ENCODE measurements around the gene ALG9. TPM values are rescaled to one million over a fixed set of nuclear protein-coding genes. Genes with fewer than 3 reads are reported as not detected.

ALG9 gene
- total and polyA plus RNA-seq, 8 donors = 15.7 to 37.0 (median 21.8) TPM

- Histone ChIP-seq H3K9me3 (no peaks in the 10 kb centered on the region), H3K4me3 (no peak overlapping the region), H3K4me1 (no peaks in the 10 kb centered on the region), H3K27me3 (no peaks in the 10 kb centered on the region), H3K36me3 (peaks cover 0 to 6% (median 6%) of the 10 kb centered on the region in 3 donors), H3K27ac (no peak overlapping the region)
- intact Hi-C loops (cut with DNase I) = loop anchor here in 1 of 3 donors (10.0 kb wide), 2 partner anchors 251 to 281 kb away; no protein-coding TSS in a partner anchor
- TF ChIP-seq, protein P1, sequence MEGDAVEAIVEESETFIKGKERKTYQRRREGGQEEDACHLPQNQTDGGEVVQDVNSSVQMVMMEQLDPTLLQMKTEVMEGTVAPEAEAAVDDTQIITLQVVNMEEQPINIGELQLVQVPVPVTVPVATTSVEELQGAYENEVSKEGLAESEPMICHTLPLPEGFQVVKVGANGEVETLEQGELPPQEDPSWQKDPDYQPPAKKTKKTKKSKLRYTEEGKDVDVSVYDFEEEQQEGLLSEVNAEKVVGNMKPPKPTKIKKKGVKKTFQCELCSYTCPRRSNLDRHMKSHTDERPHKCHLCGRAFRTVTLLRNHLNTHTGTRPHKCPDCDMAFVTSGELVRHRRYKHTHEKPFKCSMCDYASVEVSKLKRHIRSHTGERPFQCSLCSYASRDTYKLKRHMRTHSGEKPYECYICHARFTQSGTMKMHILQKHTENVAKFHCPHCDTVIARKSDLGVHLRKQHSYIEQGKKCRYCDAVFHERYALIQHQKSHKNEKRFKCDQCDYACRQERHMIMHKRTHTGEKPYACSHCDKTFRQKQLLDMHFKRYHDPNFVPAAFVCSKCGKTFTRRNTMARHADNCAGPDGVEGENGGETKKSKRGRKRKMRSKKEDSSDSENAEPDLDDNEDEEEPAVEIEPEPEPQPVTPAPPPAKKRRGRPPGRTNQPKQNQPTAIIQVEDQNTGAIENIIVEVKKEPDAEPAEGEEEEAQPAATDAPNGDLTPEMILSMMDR (IDR thresholded peaks at IDR 0.05) = no peak
- ATAC-seq (no peak), DNase-seq (no peak), FAIRE-seq (no peak)
- 88 to 93% methylated on average over 2 of the region's 2 CpGs for WGBS, 2 donors
These were observed 25.3 kb downstream of the ALG9 start for GRCh38 chr11:111846063-111846462.

DNA sequence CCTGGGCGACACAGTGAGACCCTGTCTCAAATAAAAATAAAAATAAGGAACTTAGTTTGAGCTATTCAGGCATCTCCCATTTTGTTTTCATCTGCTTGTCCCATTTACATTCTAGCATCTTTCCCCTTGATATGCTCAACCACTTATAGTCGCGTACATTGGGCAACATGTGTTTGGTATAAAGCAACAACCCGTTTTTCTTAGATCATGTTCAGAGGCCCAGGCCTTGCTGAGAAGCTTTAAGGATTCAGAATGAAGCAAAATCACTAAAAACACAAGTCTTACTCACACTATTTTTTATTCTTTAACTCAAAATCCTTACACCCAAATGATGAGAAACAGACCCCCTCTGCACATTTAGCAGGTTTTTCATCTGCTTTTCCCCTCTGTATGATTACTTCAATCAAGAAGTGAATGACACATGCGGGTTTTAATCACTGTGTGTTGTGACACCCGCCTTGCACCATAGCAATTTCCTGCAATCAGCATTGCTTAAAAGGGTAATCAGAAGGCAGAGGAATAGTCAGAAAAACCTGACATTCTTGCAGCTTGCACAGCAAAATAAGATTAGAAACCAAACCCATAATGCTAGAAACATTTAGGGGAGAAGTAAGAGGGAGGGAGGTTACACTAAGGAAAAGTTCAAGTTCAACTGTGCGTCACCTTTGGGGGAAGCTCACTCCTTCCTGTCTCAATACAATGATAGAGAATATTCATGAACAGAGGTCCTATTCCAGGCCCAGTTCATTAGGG lies 25.9 kb downstream of the ALG9 start:
- intact Hi-C loops (cut with DNase I) = loop anchor here in 1 of 3 donors (10.0 kb wide), 2 partner anchors 251 to 281 kb away; no protein-coding TSS in a partner anchor
- DNase-seq = no peak
- H3K27me3 ChIP-seq = no peaks in the 10 kb centered on the region
- 85 to 90% methylated on average over 7 of the region's 7 CpGs for WGBS, 2 donors
- H3K36me3 ChIP-seq = peaks cover 0 to 6% (median 6%) of the 10 kb centered on the region in 3 donors
- H3K9me3 ChIP-seq = no peaks in the 10 kb centered on the region
- ATAC-seq = peak in 1 of 4 donors; percentile 17
- TF ChIP-seq, protein P1 (IDR thresholded peaks at IDR 0.05) = no peak
- no peak for FAIRE-seq
- no peak overlapping the region for H3K27ac ChIP-seq
- no peaks in the 10 kb centered on the region for H3K4me1 ChIP-seq
- no peak overlapping the region for H3K4me3 ChIP-seq

DNA sequence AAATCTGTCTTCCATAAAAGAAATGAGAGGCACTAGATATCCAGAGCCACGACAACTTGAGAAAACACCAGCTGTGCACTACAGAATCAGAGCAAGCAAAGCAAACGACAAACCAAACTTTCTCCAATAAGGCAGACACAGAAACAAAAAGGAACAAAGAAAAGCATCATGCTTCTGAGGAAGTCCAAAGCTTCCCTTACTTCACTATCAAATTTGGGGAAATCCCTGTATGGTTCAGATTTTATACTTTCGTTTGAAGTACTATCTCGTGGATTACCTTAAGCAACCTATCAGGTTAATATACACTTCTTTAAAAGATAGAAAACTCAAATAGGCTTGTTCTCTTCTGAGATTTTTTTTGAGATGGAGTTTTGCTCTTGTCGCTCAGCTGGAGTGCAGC lies 27.7 kb downstream of the ALG9 start:
- FAIRE-seq (no peak), DNase-seq (no peak), ATAC-seq (no peak)
- TF ChIP-seq, protein P1 (IDR thresholded peaks at IDR 0.05) = no peak
- H3K9me3 ChIP-seq = no peaks in the 10 kb centered on the region
- H3K27ac ChIP-seq = no peak overlapping the region
- 64 to 67% methylated on average over 5 of the region's 5 CpGs for WGBS, 2 donors
- H3K27me3 ChIP-seq = no peaks in the 10 kb centered on the region
- peaks cover 0 to 6% (median 0%) of the 10 kb centered on the region in 3 donors for H3K36me3 ChIP-seq
- intact Hi-C loops (cut with DNase I) = loop anchor here in 2 of 3 donors (5.0 to 10.0 kb wide), 3 partner anchors 249 to 279 kb away; no protein-coding TSS in a partner anchor
- no peak overlapping the region for H3K4me3 ChIP-seq
- H3K4me1 ChIP-seq = no peaks in the 10 kb centered on the region

DNA sequence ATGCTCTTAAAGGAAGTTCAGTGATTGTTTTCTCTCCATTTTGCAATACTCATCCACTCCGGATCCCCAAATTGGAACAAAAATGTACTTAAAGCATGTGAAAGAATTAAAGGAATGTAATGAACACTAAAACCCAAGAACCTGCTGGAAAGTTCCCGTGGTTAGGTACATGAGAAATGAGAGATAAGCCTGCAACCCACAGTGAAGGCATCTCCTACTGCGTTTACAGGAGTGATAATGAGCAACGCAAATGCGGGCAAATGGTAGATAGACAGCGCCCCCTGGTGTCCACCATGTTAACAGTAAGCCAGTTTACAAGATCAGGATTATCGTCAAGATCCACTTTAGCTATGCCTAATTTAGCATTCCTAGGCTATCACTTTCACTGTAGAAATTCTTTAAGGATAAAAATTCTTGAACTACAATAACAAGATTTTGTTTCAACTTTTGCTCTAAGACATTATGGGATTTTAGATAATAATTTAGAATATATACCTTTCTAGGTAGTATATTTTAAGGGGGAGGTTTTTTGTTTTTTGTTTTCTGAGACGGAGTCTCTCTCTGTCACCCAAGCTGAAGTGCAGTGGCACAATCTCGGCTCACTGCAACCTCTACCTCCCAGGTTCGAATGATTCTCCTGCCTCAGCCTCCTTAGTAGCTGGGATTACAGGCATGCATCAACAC lies 29.9 kb downstream of the ALG9 start:
- no peak overlapping the region for H3K4me3 ChIP-seq
- WGBS, 2 donors = 20 to 23% methylated on average over 10 of the region's 10 CpGs
- DNase-seq (peak; percentile 65 to 92 (median 78)), ATAC-seq (peak; percentile 80 to 98 (median 96)), FAIRE-seq (peak; percentile 83)
- TF ChIP-seq, protein P1 (IDR thresholded peaks at IDR 0.05) = peak; percentile 74 to 87 (median 82)
- peak overlapping the region in 1 of 4 donors; percentile 8 for H3K27ac ChIP-seq
- no peaks in the 10 kb centered on the region for H3K4me1 ChIP-seq
- no peaks in the 10 kb centered on the region for H3K27me3 ChIP-seq
- peaks cover 1 to 6% (median 3%) of the 10 kb centered on the region in 3 donors for H3K36me3 ChIP-seq
- intact Hi-C loops (cut with DNase I) = loop anchor here in 2 of 3 donors (5.0 to 10.0 kb wide), 3 partner anchors 247 to 277 kb away; no protein-coding TSS in a partner anchor
- no peaks in the 10 kb centered on the region for H3K9me3 ChIP-seq
